A549 (cell line): ENCODE measurements around the gene ZMYND19.

Source experiments
- EP300 ChIP-seq, 2 experiments: fragments of >200 bp; sonication (Bioruptor Twin); formaldehyde crosslinking; IDR thresholded peaks; 2 replicates in 1 of 2; 3 replicates in 1 of 2; pipeline ENCODE4 v1.6.1; 2016 to 2017
- NR3C1 ChIP-seq: fragments of >200 bp; sonication (Bioruptor Twin); formaldehyde crosslinking; IDR thresholded peaks from 3 replicates; pipeline ENCODE4 v1.6.1; 2017
- PHF8 ChIP-seq: fragments of 200-600 bp; sonication (generic); IDR thresholded peaks from 2 replicates; pipeline ENCODE4 v1.6.1; 2016; ENCODE audit warnings: low read depth, mild to moderate bottlenecking, antibody characterized with exemption, moderate library complexity, borderline replicate concordance
- POLR2A ChIP-seq: IDR thresholded peaks from 2 replicates; pipeline ENCODE4 v1.6.1; 2012; ENCODE audit warnings: mild to moderate bottlenecking, low read length
- RFX5 ChIP-seq: fragments of 450-650 bp; IDR thresholded peaks from 2 replicates; pipeline ENCODE4 v1.7.1; 2014; ENCODE audit warnings: antibody characterized with exemption, mild to moderate bottlenecking, moderate library complexity
- TP53 ChIP-seq: fragments of 250-450 bp; sonication (Bioruptor Pico); IDR thresholded peaks from 2 replicates; pipeline ENCODE4 v1.5.0; 2021; ENCODE audit warnings: mild to moderate bottlenecking, moderate library complexity
- TF ChIP-seq, protein P1 (sequence below): fragments of >200 bp; sonication (Bioruptor Twin); formaldehyde crosslinking; IDR thresholded peaks from 3 replicates; pipeline ENCODE4 v1.5.1; 2016
- TF ChIP-seq, protein P2 (sequence below): fragments of 200-600 bp; sonication (generic); IDR thresholded peaks from 2 replicates; pipeline ENCODE4 v1.6.1; 2016; ENCODE audit warnings: antibody characterized with exemption, mild to moderate bottlenecking, moderate library complexity
- TF ChIP-seq, protein P3 (sequence below): IDR thresholded peaks from 2 replicates; pipeline ENCODE4 v1.6.1; 2012
- TF ChIP-seq, protein P4 (sequence below): fragments of 450-650 bp; IDR thresholded peaks from 2 replicates; pipeline ENCODE4 v1.6.1; 2014; ENCODE audit warnings: antibody characterized with exemption

DNA sequence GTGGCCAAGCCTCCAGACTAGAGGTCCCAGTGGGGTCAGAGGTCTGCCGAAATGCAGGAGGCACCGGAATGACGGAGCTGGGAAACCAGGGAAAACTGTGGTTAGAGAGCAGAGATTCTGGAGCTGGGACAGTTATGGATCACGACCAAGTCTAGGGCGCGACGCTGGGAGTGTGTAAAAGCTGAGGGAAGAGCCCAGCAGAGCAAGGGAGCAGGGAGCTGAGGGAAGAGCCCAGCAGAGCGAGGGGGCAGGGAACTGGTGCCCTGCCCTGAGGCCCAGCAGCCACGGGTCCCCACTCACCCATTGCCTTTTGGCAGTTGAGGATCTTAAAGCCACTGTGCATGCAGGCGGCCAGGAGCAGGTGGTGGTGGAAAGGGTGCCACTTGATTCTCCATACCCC lies 26.2 kb downstream of the ZMYND19 start:
- TF ChIP-seq, protein P1, sequence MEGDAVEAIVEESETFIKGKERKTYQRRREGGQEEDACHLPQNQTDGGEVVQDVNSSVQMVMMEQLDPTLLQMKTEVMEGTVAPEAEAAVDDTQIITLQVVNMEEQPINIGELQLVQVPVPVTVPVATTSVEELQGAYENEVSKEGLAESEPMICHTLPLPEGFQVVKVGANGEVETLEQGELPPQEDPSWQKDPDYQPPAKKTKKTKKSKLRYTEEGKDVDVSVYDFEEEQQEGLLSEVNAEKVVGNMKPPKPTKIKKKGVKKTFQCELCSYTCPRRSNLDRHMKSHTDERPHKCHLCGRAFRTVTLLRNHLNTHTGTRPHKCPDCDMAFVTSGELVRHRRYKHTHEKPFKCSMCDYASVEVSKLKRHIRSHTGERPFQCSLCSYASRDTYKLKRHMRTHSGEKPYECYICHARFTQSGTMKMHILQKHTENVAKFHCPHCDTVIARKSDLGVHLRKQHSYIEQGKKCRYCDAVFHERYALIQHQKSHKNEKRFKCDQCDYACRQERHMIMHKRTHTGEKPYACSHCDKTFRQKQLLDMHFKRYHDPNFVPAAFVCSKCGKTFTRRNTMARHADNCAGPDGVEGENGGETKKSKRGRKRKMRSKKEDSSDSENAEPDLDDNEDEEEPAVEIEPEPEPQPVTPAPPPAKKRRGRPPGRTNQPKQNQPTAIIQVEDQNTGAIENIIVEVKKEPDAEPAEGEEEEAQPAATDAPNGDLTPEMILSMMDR = no peak
- TF ChIP-seq POLR2A = no peak
- TF ChIP-seq, protein P2, sequence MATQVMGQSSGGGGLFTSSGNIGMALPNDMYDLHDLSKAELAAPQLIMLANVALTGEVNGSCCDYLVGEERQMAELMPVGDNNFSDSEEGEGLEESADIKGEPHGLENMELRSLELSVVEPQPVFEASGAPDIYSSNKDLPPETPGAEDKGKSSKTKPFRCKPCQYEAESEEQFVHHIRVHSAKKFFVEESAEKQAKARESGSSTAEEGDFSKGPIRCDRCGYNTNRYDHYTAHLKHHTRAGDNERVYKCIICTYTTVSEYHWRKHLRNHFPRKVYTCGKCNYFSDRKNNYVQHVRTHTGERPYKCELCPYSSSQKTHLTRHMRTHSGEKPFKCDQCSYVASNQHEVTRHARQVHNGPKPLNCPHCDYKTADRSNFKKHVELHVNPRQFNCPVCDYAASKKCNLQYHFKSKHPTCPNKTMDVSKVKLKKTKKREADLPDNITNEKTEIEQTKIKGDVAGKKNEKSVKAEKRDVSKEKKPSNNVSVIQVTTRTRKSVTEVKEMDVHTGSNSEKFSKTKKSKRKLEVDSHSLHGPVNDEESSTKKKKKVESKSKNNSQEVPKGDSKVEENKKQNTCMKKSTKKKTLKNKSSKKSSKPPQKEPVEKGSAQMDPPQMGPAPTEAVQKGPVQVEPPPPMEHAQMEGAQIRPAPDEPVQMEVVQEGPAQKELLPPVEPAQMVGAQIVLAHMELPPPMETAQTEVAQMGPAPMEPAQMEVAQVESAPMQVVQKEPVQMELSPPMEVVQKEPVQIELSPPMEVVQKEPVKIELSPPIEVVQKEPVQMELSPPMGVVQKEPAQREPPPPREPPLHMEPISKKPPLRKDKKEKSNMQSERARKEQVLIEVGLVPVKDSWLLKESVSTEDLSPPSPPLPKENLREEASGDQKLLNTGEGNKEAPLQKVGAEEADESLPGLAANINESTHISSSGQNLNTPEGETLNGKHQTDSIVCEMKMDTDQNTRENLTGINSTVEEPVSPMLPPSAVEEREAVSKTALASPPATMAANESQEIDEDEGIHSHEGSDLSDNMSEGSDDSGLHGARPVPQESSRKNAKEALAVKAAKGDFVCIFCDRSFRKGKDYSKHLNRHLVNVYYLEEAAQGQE = no peak
- no peak for TF ChIP-seq RFX5
- TF ChIP-seq, protein P3, sequence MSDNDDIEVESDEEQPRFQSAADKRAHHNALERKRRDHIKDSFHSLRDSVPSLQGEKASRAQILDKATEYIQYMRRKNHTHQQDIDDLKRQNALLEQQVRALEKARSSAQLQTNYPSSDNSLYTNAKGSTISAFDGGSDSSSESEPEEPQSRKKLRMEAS = no peak
- no peak for TF ChIP-seq EP300 (IDR thresholded peaks at IDR 0.05)
- TF ChIP-seq PHF8 = no peak
- TF ChIP-seq, protein P4, sequence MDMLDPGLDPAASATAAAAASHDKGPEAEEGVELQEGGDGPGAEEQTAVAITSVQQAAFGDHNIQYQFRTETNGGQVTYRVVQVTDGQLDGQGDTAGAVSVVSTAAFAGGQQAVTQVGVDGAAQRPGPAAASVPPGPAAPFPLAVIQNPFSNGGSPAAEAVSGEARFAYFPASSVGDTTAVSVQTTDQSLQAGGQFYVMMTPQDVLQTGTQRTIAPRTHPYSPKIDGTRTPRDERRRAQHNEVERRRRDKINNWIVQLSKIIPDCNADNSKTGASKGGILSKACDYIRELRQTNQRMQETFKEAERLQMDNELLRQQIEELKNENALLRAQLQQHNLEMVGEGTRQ = no peak
- no peak for TF ChIP-seq TP53
- TF ChIP-seq NR3C1 = no peak
